CD4-positive, CD25-positive, alpha-beta regulatory T cell (primary cell): ENCODE results near the gene CIDEB. TPM values are rescaled to one million over a fixed set of nuclear protein-coding genes. Genes with fewer than 3 reads are reported as not detected.
"Not testable (repeated sequence)": the region's sequence is repeated elsewhere in the genome, so short reads cannot be mapped to it uniquely, and the experiment has no call there.

Experiments
- ATAC-seq, 2 donors: fragments of 150-1000 bp; cut with Tn5 transposase; one replicate each; pipeline ENCODE4 v1.10.0; 2021; ENCODE audit warnings: low read depth in 2 of 2, moderate number of reproducible peaks in 2 of 2, moderate library complexity in 1 of 2
- DNase-seq, 3 donors: peaks; one replicate each; pipeline versions ENCODE4 v3.0.0 to v3.0.0-alpha.2; 2012 to 2022; ENCODE audit warnings: mixed read lengths in 1 of 3
- H3K27ac ChIP-seq: one replicate; pipeline ENCODE4 v1.7.0; 2013; ENCODE audit warnings: mild to moderate bottlenecking, low read length; ENCODE audit not compliant: insufficient read depth, poor library complexity, severe bottlenecking
- H3K27me3 ChIP-seq: one replicate; pipeline ENCODE4 v1.7.0; 2013; ENCODE audit warnings: low read length; ENCODE audit not compliant: control insufficient read depth, insufficient read depth
- H3K36me3 ChIP-seq: one replicate; pipeline ENCODE4 v1.7.0; 2013; ENCODE audit warnings: mild to moderate bottlenecking, low read length, moderate library complexity; ENCODE audit not compliant: control insufficient read depth, insufficient read depth
- H3K4me1 ChIP-seq: 2 replicates; pipeline ENCODE4 v1.7.0; 2013; ENCODE audit warnings: mild to moderate bottlenecking, low read length; ENCODE audit not compliant: insufficient read depth, control insufficient read depth, poor library complexity, severe bottlenecking
- H3K4me3 ChIP-seq: one replicate; pipeline ENCODE4 v1.7.0; 2013; ENCODE audit warnings: low read depth, mild to moderate bottlenecking, low read length, moderate library complexity
- H3K9me3 ChIP-seq, 2 experiments: 1 replicate in 1 of 2; 2 replicates in 1 of 2; pipeline ENCODE4 v1.7.0; 2013; ENCODE audit warnings: low read length in 2 of 2, mild to moderate bottlenecking in 1 of 2, moderate library complexity in 1 of 2; ENCODE audit not compliant: control insufficient read depth in 2 of 2
- H3K27ac Mint-ChIP-seq, 3 donors: one replicate each; pipeline ENCODE4 v1.8.0; 2020 to 2022; ENCODE audit warnings: mild to moderate bottlenecking in 3 of 3, mixed read lengths in 3 of 3, moderate library complexity in 2 of 3
- H3K27me3 Mint-ChIP-seq: one replicate; pipeline ENCODE4 v1.8.0; 2022; ENCODE audit warnings: mild to moderate bottlenecking, mixed read lengths
- H3K36me3 Mint-ChIP-seq: one replicate; pipeline ENCODE4 v1.8.0; 2020; ENCODE audit warnings: mixed read lengths
- H3K4me1 Mint-ChIP-seq, 4 donors: one replicate each; pipeline ENCODE4 v1.8.0; 2020 to 2022; ENCODE audit warnings: mixed read lengths in 4 of 4, mild to moderate bottlenecking in 1 of 4
- H3K4me3 Mint-ChIP-seq, 4 donors: one replicate each; pipeline ENCODE4 v1.8.0; 2020 to 2022; ENCODE audit warnings: mild to moderate bottlenecking in 4 of 4, mixed read lengths in 4 of 4, moderate library complexity in 3 of 4
- H3K9me3 Mint-ChIP-seq, 7 donors: one replicate each; pipeline ENCODE4 v1.8.0; 2020 to 2022; ENCODE audit warnings: mixed read lengths in 7 of 7, mild to moderate bottlenecking in 3 of 7, moderate library complexity in 2 of 7
- polyA plus RNA-seq, 4 donors: library from polyadenylated mRNA; unstranded; fragments of 300-500 nt; fragmentation: Illumina TruSeq; gene quantifications; one replicate each; pipeline ENCODE4 v1.2.3, GENCODE V29; 2021
- total RNA-seq: library from RNA; stranded (reverse); gene quantifications from one replicate; pipeline ENCODE4 v1.2.3, GENCODE V29; 2022

The CIDEB gene
- total and polyA plus RNA-seq, 5 donors from 2014 or later = 8.9 to 13.6 (median 10.3) TPM

DNA sequence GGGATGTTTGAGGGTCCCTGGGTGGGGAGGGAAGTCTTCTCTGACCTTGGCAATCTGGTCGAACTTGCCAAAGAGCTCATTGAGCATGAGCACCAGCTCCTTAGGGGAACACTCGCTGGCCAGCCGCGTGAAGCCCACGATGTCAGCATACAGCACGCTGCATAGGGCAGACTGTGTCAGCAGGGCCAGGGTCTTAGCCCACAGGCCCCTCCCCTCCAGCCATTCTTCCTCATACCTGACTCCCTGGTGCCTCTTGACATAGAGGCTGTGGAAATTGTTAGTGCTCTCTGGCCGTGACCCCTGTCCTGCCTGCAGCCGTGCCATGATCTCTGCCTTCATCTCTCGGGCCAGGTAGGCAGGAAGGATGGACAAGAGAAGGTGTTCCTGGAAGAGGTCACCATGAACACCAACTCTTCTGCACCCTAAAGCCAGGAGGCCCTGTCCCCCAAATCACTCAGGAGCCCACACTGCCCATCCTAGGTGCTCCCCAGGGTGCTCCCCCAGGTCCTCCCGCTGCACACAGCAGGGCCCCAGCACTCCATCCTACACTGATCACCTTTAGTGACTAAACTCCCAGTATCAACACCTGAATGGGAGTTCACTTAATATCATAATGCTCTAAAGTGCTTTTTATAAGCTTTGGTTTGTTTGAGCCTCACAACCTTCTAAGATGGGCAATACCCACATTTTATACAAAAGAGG, 23.3 kb upstream of the CIDEB start:
- Mint-ChIP-seq H3K36me3 (peaks cover 2% of the 10 kb centered on the region), H3K4me1 (peaks cover 6 to 61% (median 21%) of the 10 kb centered on the region in 4 donors), H3K27ac (peak overlapping the region in 1 of 3 donors; percentile 62), H3K27me3 (peaks cover 40% of the 10 kb centered on the region), H3K4me3 (no peak overlapping the region), H3K9me3 (no peaks in the 10 kb centered on the region)
- no peaks in the 10 kb centered on the region for H3K36me3 ChIP-seq
- peaks cover 39% of the 10 kb centered on the region for H3K4me1 ChIP-seq
- H3K4me3 ChIP-seq = peak overlapping the region; percentile 13
- peaks cover 4% of the 10 kb centered on the region for H3K27me3 ChIP-seq
- H3K27ac ChIP-seq = no peak overlapping the region
- ATAC-seq (no peak), DNase-seq (no peak)
- H3K9me3 ChIP-seq = no peaks in the 10 kb centered on the region

DNA sequence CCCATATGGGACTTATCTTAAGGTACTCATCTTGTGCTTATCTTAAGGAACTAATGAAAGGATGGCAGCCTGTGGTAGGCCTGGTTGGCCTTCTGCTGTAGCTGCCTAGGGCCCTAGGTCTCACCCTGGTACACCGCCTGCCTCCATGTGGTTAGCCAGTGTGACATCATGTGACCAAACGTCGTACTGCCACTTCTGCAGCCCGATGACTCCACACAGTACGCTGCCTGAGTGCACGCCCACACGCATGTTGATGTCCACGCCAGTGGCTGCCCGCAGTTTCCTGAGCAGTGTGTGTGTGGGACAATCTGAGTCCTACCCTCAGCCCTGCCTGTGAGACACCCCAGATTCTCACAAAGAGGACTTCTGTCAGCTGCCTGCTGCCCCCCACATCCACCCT, 22.0 kb upstream of the CIDEB start:
- Mint-ChIP-seq H3K9me3 (peaks cover 0 to 3% (median 0%) of the 10 kb centered on the region in 7 donors), H3K27ac (peak overlapping the region in 1 of 3 donors; percentile 79), H3K4me1 (peaks cover 6 to 55% (median 18%) of the 10 kb centered on the region in 4 donors), H3K27me3 (peaks cover 31% of the 10 kb centered on the region), H3K36me3 (no peaks in the 10 kb centered on the region), H3K4me3 (no peak overlapping the region)
- H3K27me3 ChIP-seq = peaks cover 4% of the 10 kb centered on the region
- no peak for ATAC-seq
- no peak overlapping the region for H3K4me3 ChIP-seq
- H3K9me3 ChIP-seq = no peaks in the 10 kb centered on the region
- peaks cover 33% of the 10 kb centered on the region for H3K4me1 ChIP-seq
- no peak overlapping the region for H3K27ac ChIP-seq
- DNase-seq = no peak
- no peaks in the 10 kb centered on the region for H3K36me3 ChIP-seq

DNA sequence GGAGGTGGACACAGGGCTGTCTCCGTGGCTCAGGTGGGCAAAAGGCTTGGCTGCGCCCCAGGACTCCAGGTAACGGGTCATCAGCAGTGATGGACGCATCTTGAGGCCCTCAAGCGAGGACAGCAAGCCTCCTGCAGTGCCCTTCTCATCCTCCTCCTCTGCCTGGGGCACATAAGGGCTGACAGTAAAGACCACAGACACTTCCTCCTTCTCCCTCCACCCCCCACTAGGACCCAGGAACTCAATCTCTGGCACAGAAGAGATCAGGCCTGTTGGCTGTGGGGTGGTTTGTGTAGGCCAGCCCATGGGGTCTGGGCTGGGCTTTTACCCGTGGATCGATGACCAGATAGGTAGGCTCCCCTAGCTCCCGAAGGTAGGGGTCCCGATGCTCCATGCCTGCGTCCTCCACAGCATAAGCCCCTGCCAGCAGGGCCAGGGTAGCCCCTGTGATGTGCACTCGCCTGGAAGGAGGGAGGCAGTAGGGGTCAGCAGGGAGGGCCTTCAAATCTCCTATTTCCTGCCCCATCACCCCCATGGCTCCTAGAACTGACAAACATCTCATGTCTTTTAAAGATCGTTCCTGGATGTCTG, 21.4 kb upstream of the CIDEB start:
- DNase-seq = no peak
- peaks cover 32% of the 10 kb centered on the region for H3K27me3 Mint-ChIP-seq
- Histone ChIP-seq H3K4me3 (no peak overlapping the region), H3K36me3 (no peaks in the 10 kb centered on the region), H3K27ac (no peak overlapping the region), H3K27me3 (peaks cover 4% of the 10 kb centered on the region), H3K9me3 (no peaks in the 10 kb centered on the region), H3K4me1 (peaks cover 28% of the 10 kb centered on the region)
- H3K4me1 Mint-ChIP-seq = peaks cover 6 to 51% (median 18%) of the 10 kb centered on the region in 4 donors
- peaks cover 0 to 3% (median 0%) of the 10 kb centered on the region in 7 donors for H3K9me3 Mint-ChIP-seq
- no peak for ATAC-seq
- peak overlapping the region in 2 of 3 donors; percentile 39 to 79 for H3K27ac Mint-ChIP-seq
- H3K4me3 Mint-ChIP-seq = no peak overlapping the region
- H3K36me3 Mint-ChIP-seq = no peaks in the 10 kb centered on the region

GRCh38 chr14:24327914-24328313, 20.1 kb upstream of the CIDEB start:
- H3K4me1 ChIP-seq = peaks cover 15% of the 10 kb centered on the region
- Mint-ChIP-seq H3K27me3 (peaks cover 27% of the 10 kb centered on the region), H3K4me1 (peaks cover 6 to 39% (median 16%) of the 10 kb centered on the region in 4 donors)
- not testable (repeated sequence) for H3K36me3 ChIP-seq, H3K9me3 Mint-ChIP-seq, H3K9me3 ChIP-seq, H3K4me3 ChIP-seq, H3K4me3 Mint-ChIP-seq, H3K27ac ChIP-seq, H3K27me3 ChIP-seq, DNase-seq, H3K27ac Mint-ChIP-seq, H3K36me3 Mint-ChIP-seq, ATAC-seq

DNA sequence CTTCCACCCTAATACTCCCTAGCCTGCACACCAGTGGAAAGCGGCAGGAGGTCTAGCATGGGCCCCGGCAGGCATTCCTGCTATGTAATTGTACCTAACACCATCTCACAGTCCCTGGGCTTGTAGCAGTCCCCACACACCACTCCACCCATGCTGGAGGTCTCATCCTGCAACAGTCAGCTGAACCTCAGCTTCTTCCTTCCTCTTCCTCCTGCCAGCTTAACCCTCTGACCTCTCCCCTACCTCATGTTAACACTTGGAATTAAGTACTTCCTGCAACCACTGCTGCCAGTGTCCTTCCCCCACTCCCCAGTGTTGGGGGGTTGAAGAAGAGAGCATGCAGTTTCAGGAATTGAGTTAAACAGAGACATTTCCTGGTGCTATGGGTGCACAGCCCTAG, 19.5 kb upstream of the CIDEB start:
- H3K36me3 Mint-ChIP-seq = no peaks in the 10 kb centered on the region
- H3K27ac Mint-ChIP-seq = no peak overlapping the region
- peaks cover 0 to 3% (median 0%) of the 10 kb centered on the region in 7 donors for H3K9me3 Mint-ChIP-seq
- Histone ChIP-seq H3K4me3 (no peak overlapping the region), H3K27me3 (no peaks in the 10 kb centered on the region), H3K4me1 (peaks cover 9% of the 10 kb centered on the region), H3K9me3 (no peaks in the 10 kb centered on the region), H3K36me3 (no peaks in the 10 kb centered on the region), H3K27ac (no peak overlapping the region)
- peaks cover 5 to 34% (median 14%) of the 10 kb centered on the region in 4 donors for H3K4me1 Mint-ChIP-seq
- ATAC-seq (no peak), DNase-seq (no peak)
- H3K27me3 Mint-ChIP-seq = peaks cover 29% of the 10 kb centered on the region
- H3K4me3 Mint-ChIP-seq = no peak overlapping the region

GRCh38 chr14:24325963-24326362, 18.2 kb upstream of the CIDEB start:
- Mint-ChIP-seq H3K36me3 (no peaks in the 10 kb centered on the region), H3K27me3 (peaks cover 23% of the 10 kb centered on the region), H3K4me3 (no peak overlapping the region), H3K27ac (no peak overlapping the region), H3K4me1 (peaks cover 0 to 22% (median 9%) of the 10 kb centered on the region in 4 donors), H3K9me3 (peaks cover 0 to 3% (median 0%) of the 10 kb centered on the region in 7 donors)
- H3K27me3 ChIP-seq = no peaks in the 10 kb centered on the region
- DNase-seq = no peak
- H3K27ac ChIP-seq = no peak overlapping the region
- no peaks in the 10 kb centered on the region for H3K9me3 ChIP-seq
- no peaks in the 10 kb centered on the region for H3K36me3 ChIP-seq
- no peak overlapping the region for H3K4me3 ChIP-seq
- no peaks in the 10 kb centered on the region for H3K4me1 ChIP-seq
- no peak for ATAC-seq

DNA sequence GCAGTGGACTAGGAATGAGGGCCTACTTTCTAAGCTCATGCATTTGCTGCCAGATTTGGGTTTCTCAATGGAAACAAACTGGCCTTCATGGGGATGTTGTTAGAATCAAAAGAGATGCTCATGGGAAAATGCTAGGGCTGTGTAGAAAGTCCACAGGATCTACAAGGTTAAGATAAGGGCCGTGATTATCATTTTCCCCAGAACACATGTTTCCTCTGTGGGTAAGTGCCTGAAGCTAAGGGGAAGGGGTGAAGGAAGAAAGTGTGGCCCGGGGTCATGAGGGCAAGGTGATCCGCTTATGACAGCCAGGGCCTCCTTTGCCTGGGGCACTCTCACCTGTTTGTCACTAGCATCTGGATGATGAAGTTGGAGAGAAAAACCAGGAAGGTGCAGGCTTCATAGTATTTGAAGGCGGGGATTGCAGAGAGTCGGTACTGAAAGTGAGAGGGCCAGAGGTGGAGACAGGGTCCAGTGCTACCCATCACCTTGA, 17.3 kb upstream of the CIDEB start:
- peaks cover 0 to 19% (median 7%) of the 10 kb centered on the region in 4 donors for H3K4me1 Mint-ChIP-seq
- DNase-seq (no peak), ATAC-seq (no peak)
- no peak overlapping the region for H3K4me3 Mint-ChIP-seq
- Histone ChIP-seq H3K36me3 (no peaks in the 10 kb centered on the region), H3K4me3 (no peak overlapping the region), H3K4me1 (no peaks in the 10 kb centered on the region), H3K27ac (no peak overlapping the region), H3K9me3 (no peaks in the 10 kb centered on the region), H3K27me3 (no peaks in the 10 kb centered on the region)
- peaks cover 0 to 3% (median 0%) of the 10 kb centered on the region in 7 donors for H3K9me3 Mint-ChIP-seq
- H3K27ac Mint-ChIP-seq = no peak overlapping the region
- no peaks in the 10 kb centered on the region for H3K36me3 Mint-ChIP-seq
- H3K27me3 Mint-ChIP-seq = peaks cover 23% of the 10 kb centered on the region
